BE2C (cell line): ENCODE data around the gene MLPH.

Experiments used
- DNase-seq: peaks from one replicate; pipeline ENCODE4 v3.0.0-alpha.2; 2020
- H3K27me3 ChIP-seq: fragments of 250-450 bp; sonication (Bioruptor Pico); 2 replicates; pipeline ENCODE4 v1.5.1; 2020; ENCODE audit warnings: mild to moderate bottlenecking
- H3K36me3 ChIP-seq: fragments of 250-450 bp; sonication (Bioruptor Pico); 2 replicates; pipeline ENCODE4 v1.5.1; 2020; ENCODE audit warnings: mild to moderate bottlenecking
- H3K4me1 ChIP-seq: fragments of 250-450 bp; sonication (Bioruptor Pico); 2 replicates; pipeline ENCODE4 v1.5.1; 2020
- H3K4me3 ChIP-seq: 2 replicates; pipeline ENCODE4 v1.5.1; 2011; ENCODE audit warnings: low read depth, low read length
- H3K9me3 ChIP-seq: fragments of 250-450 bp; sonication (Bioruptor Pico); 2 replicates; pipeline ENCODE4 v1.5.1; 2020
- TF ChIP-seq, protein P1 (sequence below): IDR thresholded peaks from 2 replicates; pipeline ENCODE4 v1.5.1; 2012; ENCODE audit warnings: mild to moderate bottlenecking, low read depth, low read length

MLPH gene

DNA sequence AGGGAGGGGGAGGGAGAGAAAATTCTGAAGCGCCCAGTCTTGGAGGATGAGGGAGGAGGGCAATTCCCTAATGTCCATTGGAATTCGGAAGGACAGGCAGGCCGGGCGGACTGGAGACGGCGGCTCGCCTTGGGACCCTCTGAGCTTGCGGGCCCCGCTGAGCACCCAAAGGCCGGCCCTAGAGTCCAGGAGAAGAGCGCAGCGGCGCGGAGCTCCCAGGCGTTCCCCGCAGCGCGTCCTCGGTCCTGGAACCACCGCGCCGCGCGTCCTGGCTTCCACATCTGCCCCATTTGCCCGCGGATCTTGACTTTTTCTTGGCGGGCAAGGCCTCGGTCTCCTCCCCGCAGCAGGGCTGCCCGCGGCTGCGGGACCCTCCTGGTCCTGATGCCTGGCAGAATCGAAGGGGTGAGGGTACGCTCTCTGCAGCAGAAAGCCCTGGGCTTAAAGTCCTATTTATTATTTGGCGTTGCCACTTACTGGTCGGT, 675 bp upstream of the MLPH start:
- TF ChIP-seq, protein P1, sequence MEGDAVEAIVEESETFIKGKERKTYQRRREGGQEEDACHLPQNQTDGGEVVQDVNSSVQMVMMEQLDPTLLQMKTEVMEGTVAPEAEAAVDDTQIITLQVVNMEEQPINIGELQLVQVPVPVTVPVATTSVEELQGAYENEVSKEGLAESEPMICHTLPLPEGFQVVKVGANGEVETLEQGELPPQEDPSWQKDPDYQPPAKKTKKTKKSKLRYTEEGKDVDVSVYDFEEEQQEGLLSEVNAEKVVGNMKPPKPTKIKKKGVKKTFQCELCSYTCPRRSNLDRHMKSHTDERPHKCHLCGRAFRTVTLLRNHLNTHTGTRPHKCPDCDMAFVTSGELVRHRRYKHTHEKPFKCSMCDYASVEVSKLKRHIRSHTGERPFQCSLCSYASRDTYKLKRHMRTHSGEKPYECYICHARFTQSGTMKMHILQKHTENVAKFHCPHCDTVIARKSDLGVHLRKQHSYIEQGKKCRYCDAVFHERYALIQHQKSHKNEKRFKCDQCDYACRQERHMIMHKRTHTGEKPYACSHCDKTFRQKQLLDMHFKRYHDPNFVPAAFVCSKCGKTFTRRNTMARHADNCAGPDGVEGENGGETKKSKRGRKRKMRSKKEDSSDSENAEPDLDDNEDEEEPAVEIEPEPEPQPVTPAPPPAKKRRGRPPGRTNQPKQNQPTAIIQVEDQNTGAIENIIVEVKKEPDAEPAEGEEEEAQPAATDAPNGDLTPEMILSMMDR: no peak
- no peaks in the 10 kb centered on the region for H3K36me3 ChIP-seq
- H3K27me3 ChIP-seq: peaks cover 35% of the 10 kb centered on the region
- DNase-seq: no peak
- no peak overlapping the region for H3K4me3 ChIP-seq
- peaks cover 4% of the 10 kb centered on the region for H3K9me3 ChIP-seq
- H3K4me1 ChIP-seq: peaks cover 6% of the 10 kb centered on the region

DNA sequence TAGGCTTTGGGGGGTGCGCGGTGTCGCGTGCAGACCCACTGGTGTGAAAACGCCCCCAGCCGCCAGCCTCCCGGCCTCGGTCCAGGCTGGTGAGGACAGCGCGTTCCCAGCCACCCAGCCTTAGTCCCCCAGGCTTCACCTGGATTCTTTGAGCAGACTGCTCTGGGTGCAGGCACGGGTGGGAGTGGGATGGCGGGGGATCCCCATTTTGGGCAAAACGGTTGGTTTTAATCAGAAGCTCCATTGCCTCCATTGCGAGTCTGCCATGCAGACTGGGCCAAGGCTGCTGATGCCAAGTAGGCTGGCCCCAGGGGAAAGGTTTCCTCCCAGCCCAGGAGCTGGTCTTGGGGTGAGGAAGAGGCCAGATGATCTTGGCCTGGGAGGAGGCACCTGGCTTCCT, 445 bp downstream of the MLPH start:
- no peak for DNase-seq
- H3K27me3 ChIP-seq: peaks cover 35% of the 10 kb centered on the region
- TF ChIP-seq, protein P1: no peak
- H3K9me3 ChIP-seq: peaks cover 7% of the 10 kb centered on the region
- no peaks in the 10 kb centered on the region for H3K36me3 ChIP-seq
- peaks cover 1% of the 10 kb centered on the region; the same call in 1 of the 2 replicates for H3K4me1 ChIP-seq
- H3K4me3 ChIP-seq: no peak overlapping the region

DNA sequence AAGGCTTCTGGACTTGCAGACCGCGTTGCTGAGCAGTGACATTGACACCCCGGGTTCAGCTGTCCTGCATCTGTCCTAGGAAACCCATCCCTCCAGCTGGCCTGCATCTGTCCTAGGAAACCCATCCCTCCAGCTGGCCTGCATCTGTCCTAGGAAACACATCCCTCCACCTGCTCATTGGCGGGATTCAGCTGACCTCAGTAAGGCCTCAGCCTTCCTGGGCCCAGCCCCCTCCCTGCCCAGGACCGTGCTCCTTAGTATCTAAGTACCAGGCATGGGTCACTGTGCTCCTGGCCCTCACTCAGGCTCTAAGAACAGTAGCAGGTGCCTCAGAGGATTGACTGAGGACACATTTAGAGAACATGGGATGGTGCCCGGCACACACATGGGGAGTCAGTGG, 1.2 kb downstream of the MLPH start:
- Histone ChIP-seq H3K4me1 (no peaks in the 10 kb centered on the region; the same call in 1 of the 2 replicates), H3K27me3 (peaks cover 35% of the 10 kb centered on the region), H3K4me3 (no peak overlapping the region), H3K9me3 (peaks cover 7% of the 10 kb centered on the region), H3K36me3 (no peaks in the 10 kb centered on the region)
- no peak for DNase-seq
- TF ChIP-seq, protein P1: no peak

DNA sequence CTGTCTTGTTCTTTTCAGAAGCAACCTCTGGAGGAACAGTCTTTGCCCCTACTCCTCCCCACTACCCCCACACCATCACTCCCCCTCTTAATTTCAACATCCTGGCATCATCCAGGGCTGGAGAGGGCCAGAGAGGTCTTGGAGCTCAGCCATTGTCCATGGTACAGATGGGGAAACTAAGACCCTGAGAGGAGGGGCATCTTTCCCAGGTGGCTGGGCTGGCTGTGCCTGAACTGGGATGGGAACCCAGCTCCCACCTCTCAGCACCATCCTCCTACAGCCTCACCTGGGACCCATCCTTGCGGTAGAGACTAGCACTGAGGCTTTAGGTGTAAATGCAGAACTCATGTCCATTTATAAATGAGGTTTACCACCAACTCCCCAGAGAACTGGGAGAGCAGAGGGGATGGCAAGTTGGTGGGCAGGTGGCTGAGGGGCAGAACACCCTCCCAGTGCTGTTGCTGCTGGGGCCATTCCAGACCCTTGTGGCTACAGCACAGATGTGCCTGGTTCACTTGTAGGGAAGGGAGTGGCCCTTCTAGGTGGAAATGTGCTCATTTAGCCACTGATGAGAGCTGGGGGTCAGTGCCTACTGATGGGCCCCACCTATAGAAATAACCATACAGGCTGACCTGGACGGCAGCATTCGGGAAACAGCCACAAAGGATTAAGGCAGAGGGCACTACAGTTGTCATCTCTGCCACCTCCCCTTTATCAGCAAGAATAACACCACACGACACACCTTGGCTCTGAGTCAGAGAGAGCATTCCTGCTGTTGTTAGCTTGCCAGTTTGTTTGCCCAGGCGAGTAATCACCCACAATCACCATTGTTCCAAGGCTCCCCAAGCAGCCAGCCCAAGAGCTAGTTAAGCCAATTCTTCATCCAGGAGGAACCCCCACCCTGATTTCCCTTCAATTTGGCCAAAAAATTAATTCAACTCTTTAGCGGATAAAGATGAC, 2.1 kb downstream of the MLPH start:
- Histone ChIP-seq H3K4me3 (no peak overlapping the region), H3K9me3 (peaks cover 7% of the 10 kb centered on the region), H3K4me1 (no peaks in the 10 kb centered on the region; the same call in 1 of the 2 replicates), H3K27me3 (peaks cover 35% of the 10 kb centered on the region), H3K36me3 (no peaks in the 10 kb centered on the region)
- TF ChIP-seq, protein P1: no peak
- no peak for DNase-seq

DNA sequence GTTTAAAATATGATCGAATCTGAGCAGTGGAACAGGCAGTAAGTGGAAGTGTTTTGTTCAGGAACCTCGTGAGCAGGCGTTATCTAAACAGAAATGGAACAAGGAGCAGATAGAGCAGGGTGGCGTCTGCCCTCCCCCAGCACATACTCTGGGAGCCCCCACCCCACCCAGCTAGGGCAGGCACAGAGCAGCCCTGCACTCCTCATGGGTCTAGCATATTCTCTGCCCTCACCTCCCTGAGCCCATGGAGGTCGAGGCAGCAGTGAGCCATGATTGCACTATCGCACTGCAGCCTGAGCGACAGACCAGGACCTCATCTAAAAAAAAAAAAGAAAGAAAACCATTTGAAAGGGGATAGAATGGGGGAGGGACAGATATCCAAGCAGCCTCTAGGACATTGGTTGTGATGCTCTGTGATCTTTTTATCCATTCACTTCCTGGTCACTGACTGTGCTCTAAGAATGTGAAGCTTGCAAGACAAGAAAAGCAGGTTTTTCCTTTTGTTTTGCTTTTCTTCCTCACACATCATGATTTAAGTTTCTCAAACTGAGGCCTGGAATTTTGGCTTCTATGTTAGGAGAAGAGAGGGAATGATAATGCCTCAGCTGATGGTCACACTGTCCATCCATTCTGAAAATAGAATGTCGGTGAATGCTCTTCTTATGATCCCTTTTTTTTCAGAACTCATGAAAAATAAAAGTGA, 3.1 kb downstream of the MLPH start:
- H3K36me3 ChIP-seq: no peaks in the 10 kb centered on the region
- no peak for DNase-seq
- H3K27me3 ChIP-seq: peaks cover 35% of the 10 kb centered on the region
- no peaks in the 10 kb centered on the region; the same call in 1 of the 2 replicates for H3K4me1 ChIP-seq
- no peak overlapping the region for H3K4me3 ChIP-seq
- peaks cover 7% of the 10 kb centered on the region for H3K9me3 ChIP-seq
- TF ChIP-seq, protein P1: no peak

DNA sequence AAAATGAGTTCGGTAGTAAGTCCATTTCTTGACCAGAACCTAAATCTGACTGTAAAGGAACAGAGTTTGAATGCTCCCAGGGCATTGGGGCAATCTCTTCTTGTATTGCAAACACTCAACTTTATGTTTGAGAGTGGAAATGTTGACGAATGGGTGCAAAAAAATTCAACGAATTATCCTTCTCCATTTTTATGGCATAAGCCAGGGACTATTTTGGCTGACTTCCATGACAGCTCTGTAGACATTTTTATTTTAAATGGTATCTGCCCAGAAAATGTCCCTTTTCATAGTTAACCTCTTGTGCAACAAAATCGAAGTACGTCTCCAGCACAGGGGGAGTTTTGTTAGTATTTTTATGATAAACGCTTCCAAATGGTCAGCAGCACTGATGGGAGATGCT, 3.7 kb downstream of the MLPH start:
- Histone ChIP-seq H3K27me3 (peaks cover 32% of the 10 kb centered on the region), H3K4me1 (no peaks in the 10 kb centered on the region), H3K9me3 (peaks cover 7% of the 10 kb centered on the region), H3K4me3 (no peak overlapping the region), H3K36me3 (no peaks in the 10 kb centered on the region)
- no peak for DNase-seq
- TF ChIP-seq, protein P1: no peak
